WTC11 (cell line): ENCODE data around the gene PXYLP1. TPM values are rescaled to one million over a fixed set of nuclear protein-coding genes. Genes with fewer than 3 reads are reported as not detected.

Source experiments
- ATAC-seq: fragments of 200-7000 bp; cut with Tn5 transposase; 2 replicates; pipeline ENCODE4 v1.10.0; 2021; ENCODE audit warnings: mild to moderate bottlenecking, moderate library complexity
- CTCF ChIA-PET: fragments of 300-600 bp; sonication (Branson Sonifier 250); formaldehyde crosslinking; loops from one replicate; lab custom pipeline; 2021; ENCODE audit warnings: antibody characterized with exemption; lab: Charles Lee
- POLR2A ChIA-PET: fragments of 350-600 bp; sonication (Branson Sonifier 250); formaldehyde crosslinking; loops from one replicate; lab custom pipeline; 2021; ENCODE audit warnings: antibody characterized with exemption; lab: Charles Lee
- DNase-seq: peaks from one replicate; pipeline ENCODE4 v3.0.0; 2021; ENCODE audit warnings: low spot score
- H3K27ac Mint-ChIP-seq: 2 replicates; pipeline ENCODE4 v1.8.0; 2021; ENCODE audit warnings: mixed read lengths
- H3K27me3 Mint-ChIP-seq: 2 replicates; pipeline ENCODE4 v1.8.0; 2021; ENCODE audit warnings: low read depth, mild to moderate bottlenecking, moderate library complexity, mixed read lengths
- H3K36me3 Mint-ChIP-seq: 2 replicates; pipeline ENCODE4 v1.8.0; 2021; ENCODE audit warnings: mixed read lengths
- H3K4me1 Mint-ChIP-seq: 2 replicates; pipeline ENCODE4 v1.8.0; 2022; ENCODE audit warnings: mixed read lengths
- H3K4me3 Mint-ChIP-seq: 2 replicates; pipeline ENCODE4 v1.8.0; 2021; ENCODE audit warnings: mild to moderate bottlenecking, moderate library complexity, mixed read lengths
- H3K9me3 Mint-ChIP-seq: 2 replicates; pipeline ENCODE4 v1.8.0; 2021; ENCODE audit warnings: mixed read lengths
- AFF4 ChIP-seq: sonication (generic); formaldehyde crosslinking; IDR thresholded peaks from 2 replicates; pipeline ENCODE4 v1.8.1; 2023; ENCODE audit warnings: mild to moderate bottlenecking, missing genetic modification reagents, borderline replicate concordance
- AR ChIP-seq: fragments of 250-450 bp; sonication (Bioruptor Pico); IDR thresholded peaks from 2 replicates; pipeline ENCODE4 v1.9.0; 2021; ENCODE audit warnings: mild to moderate bottlenecking
- ATF3 ChIP-seq: sonication (generic); formaldehyde crosslinking; conservative IDR thresholded peaks from 2 replicates; pipeline ENCODE4 v1.8.1; 2022; ENCODE audit warnings: mild to moderate bottlenecking, missing genetic modification reagents
- E2F1 ChIP-seq: sonication (generic); formaldehyde crosslinking; IDR thresholded peaks from 2 replicates; pipeline ENCODE4 v1.8.0; 2022; ENCODE audit warnings: mild to moderate bottlenecking, missing genetic modification reagents
- ETV6 ChIP-seq: sonication (generic); formaldehyde crosslinking; IDR thresholded peaks from 2 replicates; pipeline ENCODE4 v1.8.1; 2022; ENCODE audit warnings: mild to moderate bottlenecking, missing genetic modification reagents
- FOXK1 ChIP-seq: sonication (generic); formaldehyde crosslinking; IDR thresholded peaks from 2 replicates; pipeline ENCODE4 v1.8.0; 2022; ENCODE audit warnings: mild to moderate bottlenecking, moderate library complexity, missing genetic modification reagents
- FOXP1 ChIP-seq: sonication (generic); formaldehyde crosslinking; IDR thresholded peaks from 2 replicates; pipeline ENCODE4 v1.8.0; 2022; ENCODE audit warnings: missing genetic modification reagents, mild to moderate bottlenecking, moderate library complexity, borderline replicate concordance
- HMGA2 ChIP-seq: fragments of 250-450 bp; sonication (Bioruptor Pico); IDR thresholded peaks from 2 replicates; pipeline ENCODE4 v1.4.0; 2021; ENCODE audit warnings: mild to moderate bottlenecking, moderate library complexity
- IRF1 ChIP-seq: sonication (generic); formaldehyde crosslinking; IDR thresholded peaks from 2 replicates; pipeline ENCODE4 v1.8.0; 2023; ENCODE audit warnings: missing genetic modification reagents
- NR1H2 ChIP-seq: sonication (generic); formaldehyde crosslinking; IDR thresholded peaks from 2 replicates; pipeline ENCODE4 v1.9.0; 2021; ENCODE audit warnings: mild to moderate bottlenecking, moderate library complexity, missing genetic modification reagents
- RELA ChIP-seq: sonication (generic); formaldehyde crosslinking; IDR thresholded peaks from 2 replicates; pipeline ENCODE4 v1.8.1; 2022; ENCODE audit warnings: missing genetic modification reagents, mild to moderate bottlenecking, borderline replicate concordance
- ZNF232 ChIP-seq: sonication (generic); formaldehyde crosslinking; IDR thresholded peaks from 2 replicates; pipeline ENCODE4 v1.8.0; 2022; ENCODE audit warnings: mild to moderate bottlenecking, missing genetic modification reagents
- ZNF281 ChIP-seq: sonication (generic); formaldehyde crosslinking; IDR thresholded peaks from 2 replicates; pipeline ENCODE4 v1.8.0; 2023; ENCODE audit warnings: mild to moderate bottlenecking, missing genetic modification reagents
- ZNF416 ChIP-seq: fragments of 250-450 bp; sonication (Bioruptor Pico); IDR thresholded peaks from 2 replicates; pipeline ENCODE4 v1.9.0; 2021; ENCODE audit warnings: mild to moderate bottlenecking, inconsistent platforms
- ZNF425 ChIP-seq: fragments of 250-450 bp; sonication (Bioruptor Pico); conservative IDR thresholded peaks from 2 replicates; pipeline ENCODE4 v1.9.0; 2021; ENCODE audit warnings: mild to moderate bottlenecking
- ZNF532 ChIP-seq: fragments of 250-450 bp; sonication (Bioruptor Pico); IDR thresholded peaks from 2 replicates; pipeline ENCODE4 v1.9.0; 2021; ENCODE audit warnings: mild to moderate bottlenecking, borderline replicate concordance
- total RNA-seq: library from RNA; stranded (reverse); gene quantifications from 3 replicates; pipeline ENCODE4 v1.2.3, GENCODE V29; 2021

Gene PXYLP1
- total RNA-seq, 1 experiment from 2014 or later = 20.1 TPM

- no peak for TF ChIP-seq AR (CRISPR knock-in tag)
These were observed 98.6 kb downstream of the PXYLP1 start (continued) for GRCh38 chr3:141330235-141330634.

GRCh38 chr3:141330718-141331376 is 99.2 kb downstream of the PXYLP1 start:
- CTCF ChIA-PET = interaction anchor here (1.8 kb wide), 1 partner anchor 22 kb away, joined by 4 read pairs; no protein-coding TSS in a partner anchor
- Mint-ChIP-seq H3K27me3 (no peaks in the 10 kb centered on the region), H3K9me3 (no peaks in the 10 kb centered on the region), H3K36me3 (no peaks in the 10 kb centered on the region), H3K4me1 (peaks cover 32% of the 10 kb centered on the region), H3K4me3 (no peak overlapping the region), H3K27ac (no peak overlapping the region)
- no peak for DNase-seq
- POLR2A ChIA-PET = interaction anchor here (0.6 kb wide), 1 partner anchor 349 kb away, joined by 9 read pairs; no protein-coding TSS in a partner anchor
- ATAC-seq = no peak
- TF ChIP-seq ZNF416 = no peak
- no peak for TF ChIP-seq HMGA2 (CRISPR knock-in tag)
- no peak for TF ChIP-seq ATF3 (CRISPR knock-in tag)
- no peak for TF ChIP-seq ETV6 (CRISPR knock-in tag)
- no peak for TF ChIP-seq NR1H2
- TF ChIP-seq RELA = no peak
- no peak for TF ChIP-seq IRF1
- TF ChIP-seq FOXK1 = no peak
- TF ChIP-seq E2F1 (CRISPR knock-in tag) = no peak
- TF ChIP-seq ZNF425 = no peak
- TF ChIP-seq AFF4 (CRISPR knock-in tag) = no peak
- no peak for TF ChIP-seq ZNF232
- no peak for TF ChIP-seq FOXP1 (CRISPR knock-in tag)
- no peak for TF ChIP-seq ZNF281
- no peak for TF ChIP-seq ZNF532 (CRISPR knock-in tag)
